Sigmoid colon (tissue), 7 donors: Measurements from ENCODE around the gene ZFHX3. TPM values are rescaled to one million over a fixed set of nuclear protein-coding genes. Genes with fewer than 3 reads are reported as not detected.

Experiments
- DNase-seq: peaks from one replicate; pipeline ENCODE4 v3.0.0-alpha.2; 2019
- H3K27ac ChIP-seq, 4 donors: fragments of 200-600 bp; sonication (generic); one replicate each; pipeline ENCODE4 v1.5.1; 2016 to 2019; ENCODE audit warnings: mild to moderate bottlenecking in 1 of 4
- H3K27me3 ChIP-seq, 3 donors: fragments of 200-600 bp; sonication (generic); one replicate each; pipeline ENCODE4 v1.5.1; 2019; ENCODE audit warnings: mild to moderate bottlenecking in 1 of 3
- H3K36me3 ChIP-seq, 4 donors: fragments of 200-600 bp; sonication (generic); one replicate each; pipeline ENCODE4 v1.5.1; 2016 to 2019
- H3K4me1 ChIP-seq, 4 donors: fragments of 200-600 bp; sonication (generic); one replicate each; pipeline ENCODE4 v1.5.1; 2017 to 2019
- H3K4me3 ChIP-seq, 4 donors: fragments of 200-600 bp; sonication (generic); one replicate each; pipeline ENCODE4 v1.5.1; 2017 to 2019; ENCODE audit warnings: mild to moderate bottlenecking in 2 of 4, moderate library complexity in 1 of 4
- H3K9me3 ChIP-seq, 4 donors: fragments of 200-600 bp in 3 of 4; sonication (generic) in 3 of 4; one replicate each; pipeline versions ENCODE4 v1.5.1 to v1.6.1; 2013 to 2019
- EP300 ChIP-seq, 4 donors: sonication (generic); formaldehyde crosslinking; IDR thresholded peaks; one replicate each; pipeline ENCODE4 v1.6.1; 2017; ENCODE audit warnings: antibody characterized with exemption in 4 of 4
- POLR2A ChIP-seq, 2 donors: fragments of 450-650 bp; IDR thresholded peaks; one replicate each; pipeline ENCODE4 v1.6.1; 2016; ENCODE audit warnings: antibody characterized with exemption in 2 of 2, mild to moderate bottlenecking in 2 of 2, moderate library complexity in 2 of 2
- POLR2AphosphoS5 ChIP-seq, 4 donors: sonication (generic); formaldehyde crosslinking; IDR thresholded peaks; one replicate each; pipeline ENCODE4 v1.6.1; 2017; ENCODE audit warnings: antibody characterized with exemption in 4 of 4
- WGBS, 2 donors: extraction: QIAGEN DNeasy Blood & Tissue Kit; methylation state at CpG; one replicate each; pipeline ENCODE4 v1.1.7; 2013; 5-methylcytosine and 5-hydroxymethylcytosine counted together
- intact Hi-C: fragments of 100-400 bp; cut with DNase I; formaldehyde crosslinking; loops from one replicate; pipeline ENCODE4 v1.15.1; 2023
- polyA plus RNA-seq, 3 donors: library from polyadenylated mRNA; stranded (reverse); fragments of 200-250 nt; gene quantifications; one replicate each; pipeline ENCODE4 v1.2.3, GENCODE V29; 2013
- small RNA-seq, 3 donors: library from RNA; depleted of rRNA; stranded (forward); fragments of <200 nt; gene quantifications; one replicate each; pipeline ENCODE3, GENCODE V24; 2016
- total RNA-seq, 4 donors: library from RNA; depleted of rRNA; stranded (reverse); fragments of >200 nt; gene quantifications; one replicate each; pipeline ENCODE4 v1.1.0, GENCODE V29; 2016
- TF ChIP-seq, protein P1 (sequence below), 4 experiments: fragments of 450-650 bp in 3 of 4; fragments of 200-600 bp in 1 of 4; IDR thresholded peaks; one replicate each; pipeline ENCODE4 v1.5.1; 2016 to 2019; ENCODE audit warnings: antibody characterized with exemption in 4 of 4, mild to moderate bottlenecking in 3 of 4, moderate library complexity in 2 of 4
- donor health status: healthy with polysubstance abuse.
- donor health status: Bipolar disorder and iron deficiency.
- donor health status: healthy.

Gene ZFHX3
- total and polyA plus RNA-seq, 7 donors = 0.69 to 38.8 (median 17.8) TPM

DNA sequence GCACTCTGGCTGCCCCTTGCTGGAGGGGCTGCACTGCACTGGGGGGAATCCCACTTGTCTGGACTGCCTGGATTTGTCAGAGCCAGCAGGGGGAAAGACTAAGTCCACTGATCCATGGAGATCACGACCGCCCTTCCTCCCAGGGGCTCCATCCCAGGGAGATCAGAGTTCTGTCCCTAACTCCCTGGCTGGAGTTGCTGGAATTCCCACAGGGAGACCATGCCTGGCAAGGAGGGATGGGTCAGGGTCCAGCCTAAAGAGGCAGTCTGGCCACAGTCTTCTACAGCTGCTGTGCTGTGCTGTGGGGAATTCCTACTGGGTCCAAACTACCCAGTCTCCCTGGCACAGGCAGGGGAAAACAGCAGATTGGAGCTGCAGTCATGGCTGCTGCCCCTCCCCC is 311.9 kb downstream of the ZFHX3 start:
- no peak for DNase-seq
- intact Hi-C loops = no loop called here
- Histone ChIP-seq H3K9me3 (peaks cover 0 to 7% (median under 1%) of the 10 kb centered on the region in 4 donors), H3K27ac (no peak overlapping the region), H3K27me3 (no peaks in the 10 kb centered on the region), H3K36me3 (no peaks in the 10 kb centered on the region), H3K4me1 (peaks cover 0 to 19% (median 6%) of the 10 kb centered on the region in 4 donors), H3K4me3 (no peak overlapping the region)
- no peak for TF ChIP-seq EP300 (IDR thresholded peaks at IDR 0.05)
- no peak for TF ChIP-seq POLR2AphosphoS5 (IDR thresholded peaks at IDR 0.05)
- TF ChIP-seq, protein P1, sequence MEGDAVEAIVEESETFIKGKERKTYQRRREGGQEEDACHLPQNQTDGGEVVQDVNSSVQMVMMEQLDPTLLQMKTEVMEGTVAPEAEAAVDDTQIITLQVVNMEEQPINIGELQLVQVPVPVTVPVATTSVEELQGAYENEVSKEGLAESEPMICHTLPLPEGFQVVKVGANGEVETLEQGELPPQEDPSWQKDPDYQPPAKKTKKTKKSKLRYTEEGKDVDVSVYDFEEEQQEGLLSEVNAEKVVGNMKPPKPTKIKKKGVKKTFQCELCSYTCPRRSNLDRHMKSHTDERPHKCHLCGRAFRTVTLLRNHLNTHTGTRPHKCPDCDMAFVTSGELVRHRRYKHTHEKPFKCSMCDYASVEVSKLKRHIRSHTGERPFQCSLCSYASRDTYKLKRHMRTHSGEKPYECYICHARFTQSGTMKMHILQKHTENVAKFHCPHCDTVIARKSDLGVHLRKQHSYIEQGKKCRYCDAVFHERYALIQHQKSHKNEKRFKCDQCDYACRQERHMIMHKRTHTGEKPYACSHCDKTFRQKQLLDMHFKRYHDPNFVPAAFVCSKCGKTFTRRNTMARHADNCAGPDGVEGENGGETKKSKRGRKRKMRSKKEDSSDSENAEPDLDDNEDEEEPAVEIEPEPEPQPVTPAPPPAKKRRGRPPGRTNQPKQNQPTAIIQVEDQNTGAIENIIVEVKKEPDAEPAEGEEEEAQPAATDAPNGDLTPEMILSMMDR (IDR thresholded peaks at IDR 0.05) = no peak
- no peak for TF ChIP-seq POLR2A (IDR thresholded peaks at IDR 0.05)
- WGBS, 2 donors = 96% methylated on average over 2 of the region's 2 CpGs

Small RNAs within 50 kb of the gene (small RNA-seq; reads per million reads assigned to genes)
- 0 reads per million in 3 donors for gene AC002044.1
- 0 reads per million in 3 donors for gene RNU7-71P
